GM12874 (cell line): ENCODE results near the gene CAMTA1.

Experiments
- TF ChIP-seq, protein P1 (sequence below): IDR thresholded peaks from 2 replicates; pipeline ENCODE4 v1.5.1; 2011; ENCODE audit warnings: low read depth, mild to moderate bottlenecking, control low read depth, low read length, moderate library complexity; ENCODE audit not compliant: insufficient read depth

The CAMTA1 gene

DNA sequence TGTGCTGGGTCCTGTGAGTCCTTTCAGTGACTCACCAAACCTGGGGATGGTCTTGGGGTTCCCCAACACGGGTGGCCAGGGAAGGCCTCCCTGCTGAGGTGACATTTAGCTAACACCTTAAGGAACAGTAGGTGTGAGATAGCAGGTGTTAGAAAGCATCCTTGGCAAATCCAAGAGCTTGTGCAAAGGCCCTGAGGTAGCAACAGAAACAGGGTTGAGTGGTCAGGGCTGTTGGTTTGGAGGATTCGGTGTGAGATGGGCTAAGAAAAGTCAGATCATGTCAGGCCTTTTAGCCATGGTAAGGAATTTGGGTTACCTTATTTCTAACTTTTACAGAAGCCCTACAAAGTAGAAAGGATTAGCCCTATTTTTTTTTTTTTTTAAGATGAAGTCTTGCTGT is 343.0 kb downstream of the CAMTA1 start:
- TF ChIP-seq, protein P1, sequence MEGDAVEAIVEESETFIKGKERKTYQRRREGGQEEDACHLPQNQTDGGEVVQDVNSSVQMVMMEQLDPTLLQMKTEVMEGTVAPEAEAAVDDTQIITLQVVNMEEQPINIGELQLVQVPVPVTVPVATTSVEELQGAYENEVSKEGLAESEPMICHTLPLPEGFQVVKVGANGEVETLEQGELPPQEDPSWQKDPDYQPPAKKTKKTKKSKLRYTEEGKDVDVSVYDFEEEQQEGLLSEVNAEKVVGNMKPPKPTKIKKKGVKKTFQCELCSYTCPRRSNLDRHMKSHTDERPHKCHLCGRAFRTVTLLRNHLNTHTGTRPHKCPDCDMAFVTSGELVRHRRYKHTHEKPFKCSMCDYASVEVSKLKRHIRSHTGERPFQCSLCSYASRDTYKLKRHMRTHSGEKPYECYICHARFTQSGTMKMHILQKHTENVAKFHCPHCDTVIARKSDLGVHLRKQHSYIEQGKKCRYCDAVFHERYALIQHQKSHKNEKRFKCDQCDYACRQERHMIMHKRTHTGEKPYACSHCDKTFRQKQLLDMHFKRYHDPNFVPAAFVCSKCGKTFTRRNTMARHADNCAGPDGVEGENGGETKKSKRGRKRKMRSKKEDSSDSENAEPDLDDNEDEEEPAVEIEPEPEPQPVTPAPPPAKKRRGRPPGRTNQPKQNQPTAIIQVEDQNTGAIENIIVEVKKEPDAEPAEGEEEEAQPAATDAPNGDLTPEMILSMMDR = no peak

DNA sequence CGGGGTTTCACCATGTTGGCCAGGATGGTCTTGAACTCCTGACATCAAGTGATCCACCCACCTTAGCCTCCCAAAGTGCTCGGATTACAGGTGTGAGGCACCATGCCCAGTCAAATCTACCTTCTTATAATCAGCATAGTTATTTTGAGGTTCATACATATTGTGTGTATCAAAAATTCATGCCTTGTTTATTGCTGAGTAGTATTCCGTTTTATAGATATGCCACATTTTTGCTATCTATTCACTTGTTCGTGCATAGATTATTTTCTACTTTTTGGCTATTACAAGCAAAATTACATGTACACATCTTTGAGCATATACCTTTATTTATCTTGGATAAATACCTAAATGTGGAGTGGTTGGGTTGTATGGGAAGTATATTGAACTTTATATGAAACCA is 344.9 kb downstream of the CAMTA1 start:
- TF ChIP-seq, protein P1 = no peak

DNA sequence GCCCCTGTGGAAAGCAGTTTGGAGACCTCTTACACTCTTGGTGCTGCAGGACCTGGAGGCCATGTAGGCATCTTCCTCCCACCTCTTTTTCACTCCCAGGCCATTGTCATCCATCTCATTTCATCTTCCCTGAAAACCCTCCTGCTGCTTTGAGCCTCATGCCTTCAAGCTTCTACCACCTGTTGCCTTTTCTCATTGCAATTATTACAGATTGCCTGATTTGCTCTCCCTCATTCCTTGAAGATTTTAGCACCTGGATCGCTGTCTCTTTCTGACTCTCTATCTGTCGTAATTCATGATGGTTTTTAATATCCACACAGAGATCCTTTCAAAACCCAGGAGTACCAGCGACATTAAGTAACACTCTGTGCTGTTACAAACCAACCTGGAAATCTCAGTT is 350.2 kb downstream of the CAMTA1 start:
- TF ChIP-seq, protein P1 = no peak

DNA sequence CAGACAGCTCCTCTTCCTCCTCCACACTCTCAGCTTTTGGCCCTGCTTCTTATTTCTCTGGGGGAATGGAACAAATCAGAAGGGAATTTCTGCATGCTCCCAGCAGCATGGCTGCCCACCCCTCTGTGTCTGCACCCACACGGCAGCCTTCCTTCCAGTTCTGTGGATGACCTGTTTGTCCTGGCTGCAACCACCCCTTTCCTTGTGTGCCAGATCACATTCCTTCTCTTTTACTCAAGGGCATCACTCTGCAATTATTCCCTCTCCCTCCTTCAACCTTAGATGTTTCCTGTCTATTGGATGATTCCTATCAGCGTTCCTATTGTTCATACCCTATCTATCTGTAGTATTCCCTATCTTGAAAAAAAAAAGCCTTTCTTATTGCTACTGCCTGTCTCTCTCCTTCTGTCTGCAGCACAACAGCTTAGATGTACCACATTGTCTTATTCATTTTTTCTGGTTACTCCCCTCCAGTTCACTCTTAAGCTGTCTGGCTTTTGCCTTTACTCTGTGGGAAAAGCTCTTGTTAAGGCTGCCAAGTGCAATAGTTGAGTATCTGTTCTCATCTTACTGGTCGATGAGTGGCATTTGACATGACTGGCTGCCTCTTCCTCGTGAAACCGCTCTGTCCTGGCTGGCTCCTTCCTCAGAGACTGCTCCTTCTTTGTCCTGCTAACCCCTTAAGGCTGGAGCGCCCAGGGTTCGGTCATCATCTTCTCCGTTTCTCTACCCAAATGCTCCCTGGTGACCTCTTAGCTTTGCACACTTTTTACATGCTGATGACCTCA is 351.1 kb downstream of the CAMTA1 start:
- TF ChIP-seq, protein P1 = no peak

DNA sequence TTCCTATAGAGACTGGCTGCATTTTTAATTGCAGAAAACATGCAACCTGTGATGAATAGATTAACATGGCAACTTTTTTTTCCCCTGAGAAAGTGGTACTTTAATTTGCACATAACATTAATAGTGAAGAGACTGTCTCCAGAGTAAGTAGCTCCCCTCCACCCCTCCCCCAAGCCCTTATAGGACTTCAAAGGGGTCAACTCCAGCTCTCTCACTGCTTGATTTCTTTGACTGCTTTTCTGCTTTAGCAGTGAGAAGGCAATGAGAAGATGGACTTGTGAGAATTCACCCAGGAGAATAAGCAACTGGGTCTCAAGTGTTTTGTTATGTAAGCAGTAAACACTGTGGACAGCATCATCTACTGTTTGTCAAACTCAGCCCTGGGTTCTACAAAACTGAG is 355.0 kb downstream of the CAMTA1 start:
- TF ChIP-seq, protein P1 = no peak

DNA sequence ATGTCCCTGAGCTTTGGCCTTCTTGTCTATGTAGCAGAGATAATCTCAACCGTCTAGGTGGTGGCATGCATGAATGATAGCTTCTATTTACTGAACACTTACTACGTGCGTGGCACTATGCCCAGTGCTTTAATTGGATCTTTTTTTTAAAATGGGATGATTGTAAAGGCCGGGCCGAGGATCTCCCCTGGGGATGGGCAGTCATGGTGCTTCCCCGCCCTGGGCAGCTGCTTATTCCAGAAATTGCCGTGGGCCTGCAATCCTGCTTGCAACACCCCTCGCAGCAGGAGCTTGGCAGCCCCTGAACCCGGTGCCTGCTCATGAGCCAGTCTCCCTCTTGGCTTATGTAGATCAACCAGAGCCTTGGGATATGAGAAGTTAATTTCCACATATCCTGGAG is 360.7 kb downstream of the CAMTA1 start:
- TF ChIP-seq, protein P1 = no peak

DNA sequence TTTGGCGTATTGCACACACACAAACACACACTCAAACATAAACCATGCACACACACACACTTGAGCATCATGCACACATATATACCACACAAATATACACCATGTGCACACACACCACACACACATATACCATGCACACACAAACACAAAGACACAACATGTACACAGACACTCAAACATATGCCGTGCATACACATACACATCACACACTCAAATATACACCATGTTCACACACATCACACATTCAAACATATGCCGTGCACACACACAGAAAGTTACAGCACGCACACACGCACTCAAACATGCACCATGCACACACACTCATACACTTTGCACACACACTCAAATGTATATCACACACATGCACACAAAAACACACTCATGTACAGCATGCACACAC is 361.5 kb downstream of the CAMTA1 start:
- TF ChIP-seq, protein P1 = no peak
